GM13976 (cell line): ENCODE measurements around the gene TLN1.

ENCODE experiments used
- DNase-seq: peaks from one replicate; pipeline ENCODE4 v3.0.0; 2012; ENCODE audit warnings: low spot score
- in situ Hi-C: fragments of 300-500 bp; cut with MboI; formaldehyde crosslinking; loops from one replicate; pipeline ENCODE4 v1.12.0; 2022; ENCODE audit warnings: low sequenced_read_pairs, mixed read lengths, inconsistent platforms; ENCODE audit not compliant: unreplicated experiment
- TF ChIP-seq, protein P1 (sequence below): IDR thresholded peaks from 2 replicates; pipeline ENCODE4 v1.5.1; 2012; ENCODE audit warnings: borderline replicate concordance, mild to moderate bottlenecking; ENCODE audit not compliant: insufficient read depth; ENCODE audit errors: extremely low read depth, missing control alignments, control extremely low read depth

TLN1 gene

GRCh38 chr9:35705372-35705771, 26.6 kb downstream of the TLN1 start:
- no peak for DNase-seq
- in situ Hi-C loops, result no loop called here
- TF ChIP-seq, protein P1, sequence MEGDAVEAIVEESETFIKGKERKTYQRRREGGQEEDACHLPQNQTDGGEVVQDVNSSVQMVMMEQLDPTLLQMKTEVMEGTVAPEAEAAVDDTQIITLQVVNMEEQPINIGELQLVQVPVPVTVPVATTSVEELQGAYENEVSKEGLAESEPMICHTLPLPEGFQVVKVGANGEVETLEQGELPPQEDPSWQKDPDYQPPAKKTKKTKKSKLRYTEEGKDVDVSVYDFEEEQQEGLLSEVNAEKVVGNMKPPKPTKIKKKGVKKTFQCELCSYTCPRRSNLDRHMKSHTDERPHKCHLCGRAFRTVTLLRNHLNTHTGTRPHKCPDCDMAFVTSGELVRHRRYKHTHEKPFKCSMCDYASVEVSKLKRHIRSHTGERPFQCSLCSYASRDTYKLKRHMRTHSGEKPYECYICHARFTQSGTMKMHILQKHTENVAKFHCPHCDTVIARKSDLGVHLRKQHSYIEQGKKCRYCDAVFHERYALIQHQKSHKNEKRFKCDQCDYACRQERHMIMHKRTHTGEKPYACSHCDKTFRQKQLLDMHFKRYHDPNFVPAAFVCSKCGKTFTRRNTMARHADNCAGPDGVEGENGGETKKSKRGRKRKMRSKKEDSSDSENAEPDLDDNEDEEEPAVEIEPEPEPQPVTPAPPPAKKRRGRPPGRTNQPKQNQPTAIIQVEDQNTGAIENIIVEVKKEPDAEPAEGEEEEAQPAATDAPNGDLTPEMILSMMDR, result no peak

GRCh38 chr9:35703906-35704672, 27.9 kb downstream of the TLN1 start:
- in situ Hi-C loops, result no loop called here
- TF ChIP-seq, protein P1, result no peak
- no peak for DNase-seq

DNA sequence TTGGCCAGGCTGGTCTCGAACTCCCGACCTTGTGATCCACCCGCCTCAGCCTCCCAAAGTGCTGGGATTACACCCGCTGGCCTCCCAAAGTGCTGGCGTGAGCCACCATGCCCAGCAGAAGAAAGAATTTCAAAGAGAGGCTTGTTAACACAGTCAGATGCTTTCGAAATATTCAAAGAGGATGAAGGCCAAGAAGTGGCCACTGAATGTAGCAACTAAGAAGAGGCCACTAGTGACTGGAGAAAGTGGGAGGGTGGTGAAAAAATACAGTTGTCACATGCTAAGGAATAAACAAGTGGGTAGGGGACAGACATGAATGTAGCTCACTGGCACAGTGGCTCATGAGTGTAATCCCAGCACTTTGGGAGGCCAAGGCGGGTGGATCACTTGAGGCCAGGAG, 29.3 kb downstream of the TLN1 start:
- in situ Hi-C loops, result no loop called here
- no peak for DNase-seq
- TF ChIP-seq, protein P1, result no peak

GRCh38 chr9:35700942-35701341, 31.1 kb downstream of the TLN1 start:
- TF ChIP-seq, protein P1, result no peak
- no peak for DNase-seq
- in situ Hi-C loops, result no loop called here

DNA sequence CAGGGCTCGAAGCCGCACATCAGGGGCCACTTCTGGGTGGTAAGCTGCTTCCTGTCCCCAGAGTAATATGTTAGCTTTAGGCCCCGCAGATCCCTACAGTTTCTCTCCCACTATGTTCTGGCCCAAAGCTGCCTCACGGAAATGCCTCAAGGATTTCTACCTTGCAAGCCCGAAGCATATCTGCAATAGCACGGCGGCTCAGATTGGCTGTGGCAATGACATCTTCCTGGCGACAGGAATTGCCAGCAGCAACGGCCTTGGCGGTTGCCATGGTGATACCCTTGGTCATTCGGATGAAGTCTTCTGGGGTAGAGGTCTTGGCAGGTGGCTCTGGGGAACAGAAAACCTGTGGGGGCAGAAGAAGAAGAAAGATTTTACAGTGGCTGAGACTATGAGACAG, 32.0 kb downstream of the TLN1 start:
- in situ Hi-C loops, result no loop called here
- TF ChIP-seq, protein P1, result no peak
- DNase-seq, result no peak

DNA sequence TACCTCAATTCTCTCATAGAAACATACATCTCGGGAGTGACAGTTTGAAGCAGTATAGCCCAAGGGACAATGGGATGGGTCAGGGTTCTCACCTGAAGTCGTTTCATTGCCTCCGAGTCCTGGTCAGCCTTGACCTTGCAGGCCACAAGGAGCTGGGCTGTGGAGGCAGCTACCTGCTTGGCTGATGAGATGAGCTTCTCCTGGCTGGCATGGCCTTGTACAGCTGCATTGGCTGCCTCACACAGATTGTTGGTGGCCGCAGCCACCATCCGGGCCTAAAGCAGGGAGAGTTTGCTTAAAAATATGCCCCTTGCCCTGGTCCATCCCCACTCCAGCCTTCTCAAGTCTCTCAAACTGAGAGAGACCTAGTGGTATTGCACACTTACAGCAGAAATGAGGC, 33.8 kb downstream of the TLN1 start:
- in situ Hi-C loops, result no loop called here
- DNase-seq, result no peak
- TF ChIP-seq, protein P1, result no peak
